ENCODE results near the gene PBX3. TPM values are rescaled to one million over a fixed set of nuclear protein-coding genes. Genes with fewer than 3 reads are reported as not detected.
A peak's percentile ranks its signal among the peaks of the same experiment; 100 is the strongest.

Gene PBX3
- total RNA-seq, 2 donors from 2014 or later = 37.5 to 46.1 TPM

DNA sequence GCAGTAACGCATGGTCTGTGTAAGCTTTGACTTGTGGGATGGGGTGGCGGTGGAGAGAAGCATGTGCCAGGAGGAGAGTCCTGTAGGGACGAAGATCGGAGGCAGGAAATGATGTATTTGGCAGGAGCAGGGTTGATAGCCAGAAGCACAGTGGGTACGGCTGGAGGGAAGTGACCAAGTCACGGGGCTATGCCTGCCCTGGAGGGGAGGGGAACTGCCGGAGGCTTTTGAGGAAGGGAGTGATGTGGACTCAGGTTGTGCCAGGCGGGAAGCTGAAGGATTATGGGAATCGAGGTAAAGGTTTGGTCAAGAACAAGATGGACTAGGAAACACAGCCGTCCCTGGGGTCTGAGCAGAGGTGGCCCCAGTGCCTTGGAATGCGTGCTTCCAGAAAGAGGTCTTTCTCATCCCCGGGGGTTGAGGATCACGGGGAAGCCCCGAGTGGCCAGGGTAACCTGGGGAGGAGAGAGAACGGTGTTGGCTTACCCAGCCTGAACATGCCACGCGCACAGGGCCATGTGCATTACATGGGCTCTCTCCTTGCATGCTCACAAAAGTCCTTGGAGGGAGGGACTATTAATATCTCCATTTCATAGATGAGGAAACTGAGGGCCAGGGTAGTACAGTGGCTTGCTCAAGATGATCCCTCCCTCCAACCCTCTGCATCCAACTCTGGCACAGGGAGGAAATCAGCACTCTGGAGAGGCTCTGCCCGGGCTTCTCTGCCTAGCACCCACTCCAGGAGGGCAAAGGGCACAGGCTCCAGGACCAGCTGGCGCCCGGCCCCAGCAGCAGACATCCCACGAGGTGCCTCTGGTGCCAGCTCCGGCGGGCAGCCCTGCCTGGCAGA, 253.8 kb downstream of the PBX3 start:
- H3K27ac Mint-ChIP-seq = peak overlapping the region; percentile 7
- H3K9me3 ChIP-seq (ENCODE audit: control insufficient read depth, low read length) = no peaks in the 10 kb centered on the region
- H3K4me1 Mint-ChIP-seq = no peaks in the 10 kb centered on the region
- WGBS, 2 experiments (ENCODE audit: insufficient coverage in 1 of 2, insufficient read length in 1 of 2) = 90 to 94% methylated on average over 18 to 23 of the region's 23 CpGs
- H3K27me3 Mint-ChIP-seq (ENCODE audit: insufficient read depth) = no peaks in the 10 kb centered on the region
- DNase-seq = no peak
- no peak overlapping the region for H3K4me3 ChIP-seq (ENCODE audit: low read length)
- H3K4me3 Mint-ChIP-seq = no peak overlapping the region
- no peak overlapping the region for H3K9ac ChIP-seq (ENCODE audit: extremely low read depth, low read length, poor library complexity, severe bottlenecking)
- no peaks in the 10 kb centered on the region for H3K9me3 Mint-ChIP-seq
- H3K36me3 Mint-ChIP-seq (ENCODE audit: low read depth) = no peaks in the 10 kb centered on the region
- no peak overlapping the region for H3K27ac ChIP-seq (ENCODE audit: low read depth, low read length)
- H3K36me3 ChIP-seq (ENCODE audit: control insufficient read depth, insufficient read depth, low read length) = no peaks in the 10 kb centered on the region
- TF ChIP-seq CTCF (conservative IDR thresholded peaks at IDR 0.05) = no peak
- no peaks in the 10 kb centered on the region for H3K27me3 ChIP-seq (ENCODE audit: control insufficient read depth, insufficient read depth, low read length, poor library complexity, severe bottlenecking)
- no peaks in the 10 kb centered on the region for H3K4me1 ChIP-seq (ENCODE audit: control insufficient read depth, insufficient read depth, low read length)

DNA sequence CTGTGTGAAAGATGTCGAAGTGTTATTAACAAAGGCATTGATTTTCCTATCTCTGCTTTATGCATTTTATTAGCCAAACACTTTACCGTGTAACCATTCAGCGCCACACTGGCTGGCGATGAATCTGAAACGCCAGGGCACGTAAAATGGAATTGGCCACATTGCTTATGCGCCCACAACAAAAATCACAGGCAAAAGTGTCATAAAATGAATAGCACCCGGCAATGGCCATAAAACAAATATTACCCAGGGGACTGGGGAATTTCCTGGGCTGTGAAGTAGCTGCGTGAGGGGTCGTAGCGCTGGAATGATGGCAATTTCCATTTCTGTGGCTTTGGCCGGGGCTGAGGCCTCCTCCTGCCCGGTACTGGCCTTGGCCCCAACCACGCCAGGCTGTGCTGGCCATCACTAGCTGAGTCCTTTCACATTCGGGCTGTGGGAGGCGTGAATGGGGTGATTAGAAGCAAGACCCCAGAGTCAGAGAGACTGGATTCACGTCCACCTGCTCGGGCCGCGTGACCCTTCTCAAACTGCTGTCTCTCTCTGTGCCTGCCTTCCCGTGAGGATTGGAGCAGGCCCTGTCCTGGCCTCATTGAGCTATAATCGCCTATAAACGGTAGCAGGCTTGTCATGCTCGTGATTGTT, 254.5 kb downstream of the PBX3 start:
- Mint-ChIP-seq H3K27ac (no peak overlapping the region), H3K4me3 (no peak overlapping the region), H3K4me1 (no peaks in the 10 kb centered on the region), H3K36me3 (ENCODE audit: low read depth) (no peaks in the 10 kb centered on the region), H3K27me3 (ENCODE audit: insufficient read depth) (no peaks in the 10 kb centered on the region), H3K9me3 (no peaks in the 10 kb centered on the region)
- 92 to 94% methylated on average over 18 to 24 of the region's 24 CpGs for WGBS, 2 experiments (ENCODE audit: insufficient coverage in 1 of 2, insufficient read length in 1 of 2)
- no peak for DNase-seq
- Histone ChIP-seq H3K9me3 (ENCODE audit: control insufficient read depth, low read length) (no peaks in the 10 kb centered on the region), H3K4me3 (ENCODE audit: low read length) (no peak overlapping the region), H3K36me3 (ENCODE audit: control insufficient read depth, insufficient read depth, low read length) (no peaks in the 10 kb centered on the region), H3K9ac (ENCODE audit: extremely low read depth, low read length, poor library complexity, severe bottlenecking) (no peak overlapping the region), H3K27ac (ENCODE audit: low read depth, low read length) (no peak overlapping the region), H3K4me1 (ENCODE audit: control insufficient read depth, insufficient read depth, low read length) (no peaks in the 10 kb centered on the region), H3K27me3 (ENCODE audit: control insufficient read depth, insufficient read depth, low read length, poor library complexity, severe bottlenecking) (no peaks in the 10 kb centered on the region)
- no peak for TF ChIP-seq CTCF (conservative IDR thresholded peaks at IDR 0.05)

DNA sequence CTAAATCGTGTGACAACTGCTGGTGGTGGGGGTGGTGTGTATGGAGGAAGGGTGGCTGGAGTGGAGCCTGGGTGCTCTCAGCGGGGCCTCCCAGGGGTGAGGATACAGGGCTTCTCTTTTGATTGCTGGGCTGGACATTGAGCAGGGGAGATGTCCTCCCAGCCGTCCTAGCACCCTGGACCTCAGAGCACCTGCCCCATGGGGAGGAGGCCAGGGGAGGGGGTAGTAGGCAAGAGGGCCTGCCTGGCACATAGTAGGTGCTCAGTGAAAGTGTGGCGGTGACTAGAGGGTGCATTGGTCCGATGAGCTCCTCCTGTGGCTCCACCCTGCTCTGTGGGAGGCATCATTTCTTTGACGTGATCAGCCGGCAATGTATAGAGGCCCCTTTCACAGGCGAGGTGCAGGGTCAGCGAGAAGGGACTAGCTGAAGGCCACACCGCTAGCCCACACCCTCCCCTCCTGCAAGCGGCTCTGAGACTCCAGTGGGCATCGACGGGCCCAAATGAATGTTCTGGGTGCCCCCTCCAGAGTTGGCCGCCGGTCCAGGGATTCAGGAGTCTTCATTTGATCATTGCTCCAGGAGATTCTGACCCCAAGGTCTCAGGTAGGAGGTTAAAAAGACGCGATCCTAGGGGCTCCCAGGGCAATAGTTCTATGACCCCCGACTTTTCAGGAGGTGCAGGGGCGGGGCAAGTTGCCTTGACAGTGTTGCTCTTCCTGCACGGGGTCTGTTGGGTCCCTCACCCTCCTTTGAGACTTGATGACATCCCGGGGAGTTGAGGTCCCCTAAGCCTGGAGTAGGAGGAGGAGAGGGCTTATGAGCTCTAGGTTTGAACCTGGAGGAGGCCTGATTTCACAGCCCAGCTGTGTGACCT, 255.5 kb downstream of the PBX3 start:
- no peak for DNase-seq
- Mint-ChIP-seq H3K27ac (no peak overlapping the region), H3K36me3 (ENCODE audit: low read depth) (no peaks in the 10 kb centered on the region), H3K27me3 (ENCODE audit: insufficient read depth) (no peaks in the 10 kb centered on the region), H3K9me3 (peaks cover 5% of the 10 kb centered on the region), H3K4me1 (no peaks in the 10 kb centered on the region), H3K4me3 (no peak overlapping the region)
- H3K9ac ChIP-seq (ENCODE audit: extremely low read depth, low read length, poor library complexity, severe bottlenecking) = no peak overlapping the region
- no peak overlapping the region for H3K27ac ChIP-seq (ENCODE audit: low read depth, low read length)
- H3K36me3 ChIP-seq (ENCODE audit: control insufficient read depth, insufficient read depth, low read length) = no peaks in the 10 kb centered on the region
- WGBS, 2 experiments (ENCODE audit: insufficient coverage in 1 of 2, insufficient read length in 1 of 2) = 91 to 93% methylated on average over 17 to 21 of the region's 21 CpGs
- no peaks in the 10 kb centered on the region for H3K9me3 ChIP-seq (ENCODE audit: control insufficient read depth, low read length)
- no peak for TF ChIP-seq CTCF (conservative IDR thresholded peaks at IDR 0.05)
- H3K4me1 ChIP-seq (ENCODE audit: control insufficient read depth, insufficient read depth, low read length) = no peaks in the 10 kb centered on the region
- H3K27me3 ChIP-seq (ENCODE audit: control insufficient read depth, insufficient read depth, low read length, poor library complexity, severe bottlenecking) = no peaks in the 10 kb centered on the region
- no peak overlapping the region for H3K4me3 ChIP-seq (ENCODE audit: low read length)
